ENCODE results near the gene DNAJB13. TPM values are rescaled to one million over a fixed set of nuclear protein-coding genes. Genes with fewer than 3 reads are reported as not detected.
"Not testable (repeated sequence)": the region's sequence is repeated elsewhere in the genome, so short reads cannot be mapped to it uniquely, and the experiment has no call there.

Gene DNAJB13
- total RNA-seq, 1 donor from 2014 or later = not detected

DNA sequence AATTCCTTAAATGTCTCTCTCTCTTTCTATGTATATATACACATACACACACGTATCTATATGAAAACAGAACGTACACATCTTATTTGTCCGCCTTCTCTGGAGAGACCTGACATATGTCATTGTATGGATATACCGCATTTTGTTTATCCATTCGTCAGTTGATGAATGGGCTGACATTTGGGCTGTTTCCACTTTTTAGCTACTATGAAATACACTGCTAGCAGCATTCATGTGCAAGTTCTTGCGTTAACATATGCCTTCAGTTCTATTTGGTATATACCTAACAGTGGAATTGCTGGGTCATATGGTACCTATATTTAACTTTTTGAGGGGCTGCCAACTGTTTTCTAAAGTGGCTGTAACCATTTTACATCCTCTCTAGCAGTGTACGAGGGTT, 18.0 kb upstream of the DNAJB13 start:
- Histone ChIP-seq H3K27ac (no peak overlapping the region), H3K4me3 (no peak overlapping the region), H3K4me1 (no peaks in the 10 kb centered on the region), H3K36me3 (peaks cover 55% of the 10 kb centered on the region), H3K27me3 (no peaks in the 10 kb centered on the region), H3K9me3 (no peaks in the 10 kb centered on the region)
- intact Hi-C loops (cut with DNase I) = no loop called here
- DNase-seq (no peak), ATAC-seq (no peak)
- TF ChIP-seq, protein P1, sequence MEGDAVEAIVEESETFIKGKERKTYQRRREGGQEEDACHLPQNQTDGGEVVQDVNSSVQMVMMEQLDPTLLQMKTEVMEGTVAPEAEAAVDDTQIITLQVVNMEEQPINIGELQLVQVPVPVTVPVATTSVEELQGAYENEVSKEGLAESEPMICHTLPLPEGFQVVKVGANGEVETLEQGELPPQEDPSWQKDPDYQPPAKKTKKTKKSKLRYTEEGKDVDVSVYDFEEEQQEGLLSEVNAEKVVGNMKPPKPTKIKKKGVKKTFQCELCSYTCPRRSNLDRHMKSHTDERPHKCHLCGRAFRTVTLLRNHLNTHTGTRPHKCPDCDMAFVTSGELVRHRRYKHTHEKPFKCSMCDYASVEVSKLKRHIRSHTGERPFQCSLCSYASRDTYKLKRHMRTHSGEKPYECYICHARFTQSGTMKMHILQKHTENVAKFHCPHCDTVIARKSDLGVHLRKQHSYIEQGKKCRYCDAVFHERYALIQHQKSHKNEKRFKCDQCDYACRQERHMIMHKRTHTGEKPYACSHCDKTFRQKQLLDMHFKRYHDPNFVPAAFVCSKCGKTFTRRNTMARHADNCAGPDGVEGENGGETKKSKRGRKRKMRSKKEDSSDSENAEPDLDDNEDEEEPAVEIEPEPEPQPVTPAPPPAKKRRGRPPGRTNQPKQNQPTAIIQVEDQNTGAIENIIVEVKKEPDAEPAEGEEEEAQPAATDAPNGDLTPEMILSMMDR (IDR thresholded peaks at IDR 0.05) = no peak

DNA sequence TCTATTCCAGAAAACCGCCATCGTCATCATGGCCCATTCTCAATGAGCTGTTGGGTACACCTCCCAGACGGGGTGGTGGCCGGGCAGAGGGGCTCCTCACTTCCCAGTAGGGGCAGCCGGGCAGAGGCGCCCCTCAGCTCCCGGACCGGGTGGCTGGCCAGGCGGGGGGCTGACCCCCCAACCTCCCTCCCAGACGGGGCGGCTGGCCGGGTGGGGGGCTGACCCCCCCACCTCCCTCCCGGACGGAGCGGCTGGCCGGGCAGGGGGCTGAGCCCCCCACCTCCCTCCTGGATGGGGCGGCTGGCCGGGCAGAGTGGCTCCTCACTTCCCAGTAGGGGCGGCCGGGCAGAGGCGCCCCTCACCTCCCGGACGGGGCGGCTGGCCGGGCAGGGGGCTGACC, 14.8 kb upstream of the DNAJB13 start:
- H3K4me1 ChIP-seq; DNase-seq; ATAC-seq; H3K27ac ChIP-seq; H3K4me3 ChIP-seq; H3K27me3 ChIP-seq; H3K9me3 ChIP-seq; intact Hi-C loops (cut with DNase I): not testable (repeated sequence)
- H3K36me3 ChIP-seq = peaks cover 25% of the 10 kb centered on the region

DNA sequence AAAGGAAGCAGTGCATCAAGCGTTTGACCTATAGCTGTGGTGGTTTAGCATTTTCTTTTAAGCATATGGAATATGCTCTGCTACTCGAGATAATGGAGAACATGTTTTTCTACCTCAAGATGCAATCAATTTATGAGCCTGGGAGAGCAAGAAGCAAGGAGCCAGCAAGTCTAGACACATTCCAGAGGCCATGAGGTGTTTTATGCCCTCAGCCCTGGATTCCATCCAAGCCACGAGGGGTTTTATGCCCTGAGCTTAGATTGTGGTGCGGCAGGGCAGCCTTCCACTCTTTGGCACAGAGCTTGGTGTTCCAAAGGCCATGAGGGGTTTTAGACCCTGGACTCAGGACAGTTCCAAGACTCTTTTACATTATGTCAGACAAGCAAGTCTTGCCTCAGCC, 11.7 kb upstream of the DNAJB13 start:
- intact Hi-C loops (cut with DNase I) = no loop called here
- Histone ChIP-seq H3K27ac (no peak overlapping the region), H3K4me3 (no peak overlapping the region), H3K4me1 (no peaks in the 10 kb centered on the region), H3K36me3 (no peaks in the 10 kb centered on the region), H3K27me3 (no peaks in the 10 kb centered on the region), H3K9me3 (no peaks in the 10 kb centered on the region)
- TF ChIP-seq, protein P1 (IDR thresholded peaks at IDR 0.05) = no peak
- ATAC-seq (no peak), DNase-seq (no peak)

DNA sequence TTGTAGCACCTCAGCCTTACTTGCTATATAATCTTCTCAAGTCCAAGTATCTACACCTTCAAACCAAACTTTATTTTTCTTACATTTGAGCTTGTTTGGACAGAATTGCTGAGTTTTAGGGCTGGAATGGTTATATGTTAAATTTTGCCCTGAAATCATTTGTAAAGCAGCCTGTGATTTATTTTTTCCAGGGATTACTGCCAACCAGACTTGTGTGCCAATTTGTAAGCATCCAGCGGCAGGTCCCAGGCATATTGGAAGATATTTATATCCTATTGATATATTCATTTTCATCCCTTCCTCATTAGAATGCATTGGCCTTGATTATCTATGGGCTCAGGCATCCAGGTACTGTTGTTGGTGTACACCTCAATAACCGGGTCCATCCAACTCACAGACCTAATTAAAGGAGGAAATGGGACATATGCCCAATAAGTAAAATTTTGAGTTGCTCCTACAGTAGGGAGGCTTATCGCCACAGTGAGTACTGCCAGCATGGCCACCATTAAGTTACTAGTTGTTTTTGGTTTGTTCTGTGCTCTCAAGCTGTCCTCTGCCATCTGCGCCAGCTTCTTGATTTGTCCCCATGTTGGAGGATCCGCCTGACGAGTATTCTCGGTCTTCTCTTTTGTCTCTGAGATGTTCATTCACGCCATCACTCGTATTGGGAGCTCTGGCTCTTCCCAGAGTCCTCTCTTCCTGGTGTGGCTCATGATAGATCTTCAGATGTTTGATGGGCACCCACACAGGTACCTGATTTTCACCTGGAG, 9.8 kb upstream of the DNAJB13 start:
- DNase-seq (no peak), ATAC-seq (no peak)
- Histone ChIP-seq H3K27me3 (no peaks in the 10 kb centered on the region), H3K36me3 (no peaks in the 10 kb centered on the region), H3K27ac (no peak overlapping the region), H3K9me3 (no peaks in the 10 kb centered on the region), H3K4me1 (no peaks in the 10 kb centered on the region), H3K4me3 (no peak overlapping the region)
- TF ChIP-seq, protein P1 (IDR thresholded peaks at IDR 0.05) = no peak
- intact Hi-C loops (cut with DNase I) = no loop called here

DNA sequence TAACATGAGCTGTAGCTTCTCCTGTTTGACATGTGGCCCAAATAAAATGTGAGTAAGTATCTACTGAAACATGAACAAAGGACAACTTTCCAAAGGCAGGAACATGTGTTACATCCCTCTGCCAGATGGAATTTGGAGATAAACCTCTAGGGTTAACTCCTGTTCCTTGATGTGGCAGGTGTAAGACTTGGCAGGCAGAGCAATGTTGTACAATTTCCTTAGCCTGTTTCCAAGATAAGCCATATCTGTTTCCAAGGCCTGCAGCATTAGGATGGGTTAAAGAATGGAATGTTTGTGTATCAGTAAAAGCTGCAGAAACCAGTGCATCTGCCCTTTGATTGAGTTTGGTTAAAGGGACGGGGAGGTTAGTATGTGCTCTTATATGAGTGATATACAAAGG, 8.8 kb upstream of the DNAJB13 start:
- no peaks in the 10 kb centered on the region for H3K4me1 ChIP-seq
- H3K27me3 ChIP-seq = no peaks in the 10 kb centered on the region
- ATAC-seq = no peak
- no peaks in the 10 kb centered on the region for H3K9me3 ChIP-seq
- H3K36me3 ChIP-seq = no peaks in the 10 kb centered on the region
- TF ChIP-seq, protein P1 (IDR thresholded peaks at IDR 0.05) = no peak
- intact Hi-C loops (cut with DNase I) = no loop called here
- no peak for DNase-seq
- H3K4me3 ChIP-seq = no peak overlapping the region
- no peak overlapping the region for H3K27ac ChIP-seq

DNA sequence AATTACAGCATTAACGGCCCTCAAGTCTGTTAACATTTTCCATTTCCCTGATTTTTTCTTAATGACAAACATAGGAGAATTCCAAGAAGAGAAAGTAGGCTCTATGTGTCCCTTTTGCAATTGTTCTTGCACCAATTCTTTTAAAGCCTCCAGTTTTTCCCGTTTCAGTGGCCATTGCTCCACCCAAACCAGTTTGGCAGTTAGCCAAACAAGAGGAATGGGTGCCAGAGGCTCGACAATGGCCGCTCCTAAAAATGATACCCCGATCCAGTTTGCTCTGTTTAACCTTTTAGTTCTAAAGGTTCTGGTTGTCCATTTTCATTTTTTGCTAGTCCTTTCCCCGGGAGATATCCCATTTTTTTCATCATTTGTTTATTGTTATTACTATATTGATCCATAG, 6.7 kb upstream of the DNAJB13 start:
- H3K9me3 ChIP-seq = no peaks in the 10 kb centered on the region
- H3K27ac ChIP-seq = no peak overlapping the region
- H3K36me3 ChIP-seq = no peaks in the 10 kb centered on the region
- DNase-seq (no peak), ATAC-seq (no peak)
- H3K4me3 ChIP-seq = no peak overlapping the region
- TF ChIP-seq, protein P1 (IDR thresholded peaks at IDR 0.05) = no peak
- H3K4me1 ChIP-seq = no peaks in the 10 kb centered on the region
- H3K27me3 ChIP-seq = no peaks in the 10 kb centered on the region
- intact Hi-C loops (cut with DNase I) = no loop called here

All from upper lobe of right lung (tissue), 1 donor.